Hematopoietic multipotent progenitor cell treated with erythropoietin and hydrocortisone succinate and interleukin-3 and kit ligand, for 4 days (in vitro differentiated cells): Measurements from ENCODE around the gene ATP5PD.
"Not testable (repeated sequence)": the region's sequence is repeated elsewhere in the genome, so short reads cannot be mapped to it uniquely, and the experiment has no call there.

ENCODE experiments used
- DNase-seq: peaks from one replicate; pipeline ENCODE4 v3.0.0-alpha.2; 2015

The ATP5PD gene

DNA sequence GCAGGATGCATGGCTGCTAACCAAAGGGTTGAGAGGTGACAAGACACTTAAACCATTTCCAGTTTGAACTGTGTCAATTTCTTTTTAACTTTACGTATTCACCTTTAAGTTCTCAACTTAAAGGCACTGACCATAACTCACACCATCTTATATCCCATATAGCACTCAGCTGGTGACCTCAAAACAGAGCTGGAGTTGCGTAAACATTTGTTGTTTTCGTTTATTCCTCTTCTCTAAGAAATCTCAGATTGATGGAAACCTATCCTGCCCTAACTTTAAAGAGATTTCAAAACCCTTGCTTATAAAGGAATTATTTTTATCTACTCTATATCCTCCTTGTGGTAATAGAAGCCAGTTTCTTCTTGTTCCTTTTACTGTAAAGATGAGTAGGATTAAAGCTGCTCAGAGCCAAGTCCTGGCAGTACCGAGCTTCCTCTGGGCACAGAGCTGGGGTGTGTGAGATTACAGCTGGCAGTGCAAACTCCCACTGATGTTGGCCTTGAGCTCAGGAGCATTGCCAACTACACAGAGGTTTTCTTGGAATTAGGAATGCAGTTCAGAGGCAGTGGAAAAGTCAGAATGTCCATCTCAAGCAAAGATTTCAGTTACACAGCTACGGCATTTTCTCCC lies 1.6 kb upstream of the ATP5PD start:
- peak; percentile 41 for DNase-seq

- peak; percentile 47 for DNase-seq
Measured at GRCh38 chr17:75047398-75048098, 779 bp upstream of the ATP5PD start.

- not testable (repeated sequence) for DNase-seq
Measured at GRCh38 chr17:75045946-75046406, 793 bp downstream of the ATP5PD start.

DNA sequence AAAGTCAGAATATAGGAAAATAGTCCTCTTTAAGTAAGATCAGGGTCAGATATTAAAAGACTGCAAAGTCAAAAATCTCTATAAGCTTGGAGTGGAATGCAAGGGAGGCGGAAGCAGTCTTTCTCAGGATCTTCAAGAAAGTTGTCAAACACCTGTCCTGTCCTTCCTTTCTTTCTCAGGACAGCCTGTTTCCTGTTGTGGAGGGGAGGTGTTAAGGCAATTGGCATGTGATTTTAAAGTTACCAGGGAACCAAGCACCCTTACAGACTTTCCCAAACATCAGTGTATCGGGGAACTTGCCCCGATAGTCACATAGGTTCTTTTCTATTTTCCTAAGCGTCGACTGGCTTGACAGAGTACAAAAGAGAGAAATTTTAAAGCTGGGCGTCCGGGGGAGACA lies 2.1 kb downstream of the ATP5PD start:
- no peak for DNase-seq

DNA sequence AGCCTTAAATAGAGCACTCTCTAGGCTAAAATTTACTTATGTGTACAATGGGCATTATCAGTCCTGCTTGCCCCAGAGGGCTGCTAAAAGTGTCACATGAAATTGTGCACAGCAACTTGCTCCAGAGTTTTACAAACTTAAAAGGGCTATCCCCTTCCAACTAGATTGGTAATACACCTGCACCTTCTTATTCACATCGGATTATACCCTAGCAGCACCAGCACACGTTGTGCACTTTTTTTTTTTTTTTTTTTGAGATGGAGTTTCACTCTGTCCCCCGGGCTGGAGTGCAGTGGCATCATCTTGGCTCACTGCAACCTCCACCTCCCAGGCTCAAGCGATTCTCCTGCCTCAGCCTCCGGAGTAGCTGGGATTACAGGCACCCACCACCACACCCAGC lies 3.0 kb downstream of the ATP5PD start:
- not testable (repeated sequence) for DNase-seq

GRCh38 chr17:75041656-75042280 lies 5.0 kb downstream of the ATP5PD start:
- DNase-seq = no peak

- DNase-seq = no peak
Measured at GRCh38 chr17:75039238-75039637, 7.5 kb downstream of the ATP5PD start.

- DNase-seq = peak; percentile 93
Measured at GRCh38 chr17:75036643-75037268, 10.0 kb downstream of the ATP5PD start.

DNA sequence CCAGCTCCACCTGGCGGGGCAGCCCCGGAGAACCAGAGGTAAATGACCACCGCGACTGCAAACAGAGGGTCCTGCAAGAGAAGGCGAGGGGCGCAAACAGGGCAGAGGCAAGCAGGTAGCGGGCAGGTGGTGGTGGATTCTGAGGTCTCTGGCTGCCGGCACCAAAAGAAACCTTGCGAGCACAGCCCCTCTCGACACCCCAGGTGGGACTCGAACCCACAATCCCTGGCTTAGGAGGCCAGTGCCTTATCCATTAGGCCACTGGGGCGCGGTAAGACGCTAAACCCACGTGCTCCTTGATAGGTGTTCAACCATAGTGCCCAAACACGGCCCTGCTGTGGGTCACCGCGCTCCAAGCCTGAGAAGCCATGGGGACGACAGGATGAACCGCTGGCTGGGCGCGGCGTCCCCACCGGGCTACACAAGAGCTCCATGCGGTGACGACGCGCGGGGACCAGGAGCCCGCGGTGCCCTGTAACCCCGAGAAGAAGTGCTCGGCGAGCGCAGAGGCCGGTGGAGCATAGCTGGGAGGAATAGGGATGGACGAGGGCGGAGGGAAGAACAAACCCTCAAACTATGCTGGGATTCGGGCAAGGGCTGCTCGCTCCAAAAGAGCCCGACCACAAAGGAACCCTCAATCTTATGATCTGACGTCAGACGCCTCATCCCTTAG lies 12.4 kb downstream of the ATP5PD start:
- peak; percentile 97 for DNase-seq

DNA sequence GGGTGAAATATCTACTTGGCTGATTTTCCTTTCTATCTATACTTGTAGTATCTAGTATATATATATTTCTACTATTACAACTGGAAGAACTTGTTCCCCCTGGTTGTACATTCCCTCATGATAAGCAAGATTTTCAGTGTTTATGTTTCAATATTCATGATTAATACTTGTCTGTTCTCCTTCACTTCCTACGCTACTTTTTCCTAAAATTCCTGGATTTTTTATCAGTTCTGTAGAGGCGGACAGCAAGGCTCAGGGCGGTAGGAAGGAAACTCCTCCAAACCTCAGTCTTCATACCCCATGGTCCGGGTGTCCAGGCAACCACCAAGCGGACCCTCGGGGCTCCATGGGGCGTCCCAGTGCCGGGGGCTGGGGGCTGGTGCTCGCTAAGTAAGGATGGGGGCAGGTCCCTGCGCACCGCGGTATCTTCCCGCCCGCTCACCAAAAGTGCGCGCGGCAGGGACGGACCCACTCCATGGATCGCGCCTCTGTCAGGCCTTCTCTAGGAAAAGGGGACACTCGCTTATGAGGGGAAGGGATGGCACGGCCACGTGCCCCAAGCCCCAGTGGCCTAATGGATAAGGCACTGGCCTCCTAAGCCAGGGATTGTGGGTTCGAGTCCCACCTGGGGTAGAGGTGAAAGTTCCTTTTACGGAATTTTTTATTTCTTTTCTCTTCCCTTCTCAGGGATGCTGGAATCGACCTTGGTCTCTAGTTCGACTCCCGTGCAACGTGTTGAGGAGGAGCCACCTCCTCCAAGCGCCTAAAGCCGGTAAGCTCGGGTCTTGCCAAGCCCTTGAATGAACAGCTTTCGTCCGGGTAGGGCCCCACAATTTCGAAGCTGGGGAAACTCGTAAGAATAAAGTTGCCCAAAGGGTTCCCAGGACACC lies 13.2 kb downstream of the ATP5PD start:
- peak; percentile 96 for DNase-seq

GRCh38 chr17:75032720-75033280 lies 14.0 kb downstream of the ATP5PD start:
- DNase-seq = peak; percentile 54

- peak; percentile 75 for DNase-seq
Measured at GRCh38 chr17:75031972-75032719, 14.6 kb downstream of the ATP5PD start.

GRCh38 chr17:75030161-75030560 lies 16.6 kb downstream of the ATP5PD start:
- no peak for DNase-seq

GRCh38 chr17:75026650-75027049 lies 20.1 kb downstream of the ATP5PD start:
- DNase-seq = not testable (repeated sequence)

DNA sequence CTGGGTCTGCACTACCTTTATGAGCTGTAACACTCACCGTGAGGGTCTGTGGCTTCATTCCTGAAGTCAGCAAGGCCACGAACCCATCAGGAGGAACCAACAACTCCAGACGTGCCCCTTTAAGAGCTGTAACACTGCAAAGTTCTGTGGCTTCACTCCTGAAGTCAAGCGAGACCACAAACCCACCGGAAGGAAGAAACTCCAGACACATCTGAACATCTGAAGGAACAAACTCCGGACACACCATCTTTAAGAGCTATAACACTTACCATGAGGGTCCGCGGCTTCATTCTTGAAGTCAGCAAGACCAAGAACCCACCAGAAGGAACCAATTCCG lies 21.4 kb downstream of the ATP5PD start:
- DNase-seq = not testable (repeated sequence)

DNA sequence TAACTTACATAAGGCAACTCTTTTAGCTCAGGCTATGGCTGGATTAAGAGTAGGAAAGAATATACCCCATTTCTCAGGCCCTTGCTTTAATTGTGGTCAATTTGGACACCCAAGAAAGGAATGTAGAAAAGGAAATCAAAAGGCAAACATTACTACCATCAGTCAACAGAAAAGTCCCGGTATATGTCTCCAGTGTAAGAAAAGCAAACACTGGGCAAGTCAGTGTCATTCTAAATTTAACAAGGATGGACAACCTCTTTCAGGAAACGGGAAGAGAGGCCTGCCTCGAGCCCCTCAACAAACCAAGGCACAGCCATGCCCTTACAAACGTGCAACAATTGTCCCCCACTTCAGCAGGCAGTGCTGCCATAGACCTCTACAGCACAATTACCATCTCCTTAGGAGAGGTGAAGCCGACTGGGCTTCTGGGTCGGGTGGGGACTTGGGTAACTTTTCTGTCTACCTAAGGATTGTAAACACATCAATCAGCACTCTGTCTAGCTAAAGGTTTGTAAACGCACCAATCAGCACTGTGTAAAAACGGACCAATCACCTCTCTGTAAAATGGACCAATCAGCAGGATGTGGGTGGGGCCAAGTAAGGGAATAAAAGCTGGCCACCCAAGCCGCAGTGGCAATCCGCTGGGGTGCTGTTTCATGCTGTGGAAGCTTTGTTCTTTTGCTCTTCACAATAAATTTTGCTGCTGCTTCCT lies 21.9 kb downstream of the ATP5PD start:
- DNase-seq = no peak

DNA sequence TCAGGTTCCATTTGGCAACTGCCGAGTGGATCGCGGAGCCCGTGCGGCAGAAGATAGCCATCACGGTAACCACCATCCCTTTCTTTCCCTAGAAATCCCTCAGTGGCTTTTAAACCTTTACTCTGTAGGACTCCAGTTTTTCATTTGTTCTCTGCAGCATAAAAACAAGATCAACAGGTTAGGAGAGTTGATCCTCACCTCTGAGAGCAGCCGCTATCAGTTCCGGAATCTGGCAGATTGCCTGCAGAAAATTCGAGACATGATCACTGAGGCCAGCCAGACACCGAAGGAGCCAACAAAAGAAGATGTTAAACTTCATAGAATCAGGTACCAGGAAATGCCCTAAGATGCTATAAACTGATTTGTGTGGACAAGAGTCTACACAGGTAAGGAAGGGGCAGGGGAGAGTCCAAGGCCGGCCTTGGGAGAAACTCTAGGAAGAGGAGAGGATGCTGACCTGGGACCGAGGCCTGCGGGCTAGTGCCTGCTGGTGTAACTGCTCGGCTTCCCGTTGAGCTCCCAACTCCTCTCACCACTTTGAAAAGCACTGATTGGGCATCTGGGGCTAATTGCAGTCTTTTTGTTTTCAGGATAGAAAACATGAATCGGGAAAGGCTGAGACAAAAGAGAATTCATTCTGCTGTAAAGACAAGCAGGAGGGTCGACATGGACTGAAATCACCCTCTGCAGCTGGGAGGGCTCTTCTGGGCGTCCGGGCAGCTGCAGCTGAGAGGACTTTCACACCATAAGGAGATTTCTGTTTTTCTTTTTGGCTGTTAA lies 26.2 kb downstream of the ATP5PD start:
- DNase-seq = no peak

DNA sequence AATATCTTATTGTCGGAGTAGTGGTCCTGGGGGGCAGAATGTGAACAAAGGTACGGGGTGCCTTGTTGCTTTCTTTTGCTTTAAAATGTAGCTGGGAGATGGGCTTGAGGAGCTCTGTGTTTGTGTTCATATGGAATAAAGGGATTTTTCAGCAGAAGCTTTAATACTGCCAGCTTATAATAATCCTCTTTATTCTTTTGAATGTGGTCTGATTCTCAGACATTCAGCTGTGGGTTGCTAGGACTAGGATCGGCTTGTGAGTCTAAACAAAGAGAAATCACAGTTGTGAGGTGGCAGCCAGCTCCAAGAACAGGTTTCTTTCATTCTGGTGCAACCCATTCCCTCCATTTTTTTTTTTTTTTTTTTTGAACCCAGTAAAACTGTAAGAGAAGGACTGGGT lies 27.1 kb downstream of the ATP5PD start:
- no peak for DNase-seq

DNA sequence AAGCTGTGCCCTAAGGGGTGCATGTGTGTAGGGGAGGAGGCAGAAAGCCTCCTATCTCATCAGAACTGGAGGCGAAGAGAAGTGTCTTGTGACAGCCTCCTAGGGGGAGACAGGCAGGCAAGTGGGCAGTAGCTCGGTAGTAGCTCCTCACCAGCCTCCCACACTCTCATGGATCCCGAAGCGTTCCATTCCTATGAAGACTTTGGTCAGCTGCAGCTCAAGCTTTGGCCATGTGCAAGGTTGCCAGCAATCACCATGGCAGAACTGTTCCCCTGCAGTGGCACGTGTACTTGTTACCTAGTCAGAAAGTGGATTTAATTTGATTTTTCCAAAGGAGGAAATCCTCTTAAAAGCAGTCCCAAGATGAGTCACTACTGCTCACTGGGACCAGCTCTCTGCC lies 27.6 kb downstream of the ATP5PD start:
- DNase-seq = no peak
